NCI-H1930 (cell line): ENCODE results near the gene KLK1.
A peak's percentile ranks its signal among the peaks of the same experiment; 100 is the strongest.

ENCODE experiments used
- DNase-seq, 2 experiments: peaks; one replicate each; lab custom pipeline; 2025; lab: John Stamatoyannopoulos, UW

KLK1 gene

DNA sequence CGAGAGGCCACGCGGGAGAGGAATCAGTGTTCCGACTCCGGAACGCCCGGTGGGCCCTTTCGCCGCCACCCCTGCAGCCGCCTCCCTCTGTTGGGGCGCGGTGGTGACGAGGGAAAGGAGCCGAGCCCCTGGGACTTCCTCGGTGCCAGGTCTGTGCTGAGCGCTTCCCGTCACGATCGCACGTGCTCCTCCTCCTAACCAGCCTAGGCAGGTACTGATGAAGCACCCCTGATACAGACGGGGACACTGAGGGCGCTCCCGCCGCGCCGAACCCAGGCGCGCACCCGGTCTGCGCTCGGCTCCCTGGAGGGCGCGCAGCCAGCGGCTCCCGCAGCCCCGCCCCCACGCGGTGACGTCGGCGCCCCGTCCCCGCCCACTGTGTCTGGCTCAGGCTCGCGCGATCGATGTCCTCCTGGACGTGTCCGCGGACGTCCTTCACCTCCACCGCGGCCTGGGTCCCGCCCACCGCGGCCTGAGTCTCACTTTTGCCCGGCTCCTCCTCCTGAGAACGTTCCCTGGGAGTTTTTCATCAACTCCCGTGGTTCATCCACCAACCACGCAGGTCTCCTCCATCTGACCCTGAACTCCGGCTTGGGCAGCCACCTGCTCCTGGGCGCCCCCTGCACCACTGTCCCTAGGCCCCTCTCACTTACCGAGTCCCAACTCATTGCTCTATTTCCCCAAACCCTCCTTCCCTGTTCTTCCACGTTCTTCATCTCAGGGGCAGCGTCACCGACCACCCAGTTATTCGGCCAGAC, 12.4 kb upstream of the KLK1 start:
- peak; percentile 59 to 85 for DNase-seq

DNA sequence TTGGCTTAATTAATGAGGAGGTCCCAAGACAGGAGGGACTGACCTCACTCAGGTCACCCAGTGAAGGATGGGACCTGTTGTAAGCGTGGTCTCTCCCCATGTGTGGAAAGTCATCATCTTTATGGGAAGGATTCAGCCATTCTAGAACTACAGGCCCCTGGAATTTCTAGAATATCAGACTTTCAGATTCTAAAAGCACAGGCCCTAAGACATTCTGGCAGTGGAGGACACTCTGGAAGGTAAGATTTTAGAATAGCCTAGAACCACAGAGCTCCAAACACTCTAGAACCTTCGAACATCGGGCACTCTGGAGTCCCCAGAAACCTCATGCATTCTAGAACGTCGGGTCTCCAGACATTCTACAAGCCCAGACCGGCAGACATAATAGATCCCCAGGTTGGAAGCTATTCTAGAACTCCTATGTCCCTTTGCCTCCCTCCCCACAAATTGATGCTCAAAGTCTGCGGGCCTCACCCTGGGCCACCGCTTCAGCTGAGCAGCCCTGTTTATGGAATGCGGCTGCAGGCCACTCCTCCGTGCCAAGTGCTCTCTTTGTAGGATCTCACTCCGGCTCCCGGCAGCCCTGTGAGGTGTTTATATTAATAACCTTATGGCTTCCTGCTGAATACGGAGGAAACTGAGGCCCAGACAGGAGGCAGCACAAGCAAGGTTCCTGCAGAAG, 11.7 kb upstream of the KLK1 start:
- DNase-seq = no peak

DNA sequence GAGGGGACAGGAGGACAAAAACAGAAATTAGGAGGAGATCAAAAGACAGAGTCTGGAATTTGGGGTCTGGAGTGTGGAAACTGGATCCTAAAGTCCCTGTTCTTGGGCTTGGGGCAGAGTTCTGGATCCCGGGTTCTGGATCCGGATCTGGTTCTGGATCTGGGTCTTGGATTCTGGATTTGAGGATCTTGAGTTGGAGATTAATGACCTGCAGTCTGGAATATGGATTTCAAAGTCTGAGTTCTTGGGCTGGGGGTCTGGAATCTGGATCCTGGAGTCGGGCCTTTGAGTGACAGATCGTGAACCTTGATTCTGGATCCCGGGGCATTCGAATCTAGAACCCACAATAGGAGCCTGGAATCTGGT, 10.2 kb upstream of the KLK1 start:
- DNase-seq = no peak

DNA sequence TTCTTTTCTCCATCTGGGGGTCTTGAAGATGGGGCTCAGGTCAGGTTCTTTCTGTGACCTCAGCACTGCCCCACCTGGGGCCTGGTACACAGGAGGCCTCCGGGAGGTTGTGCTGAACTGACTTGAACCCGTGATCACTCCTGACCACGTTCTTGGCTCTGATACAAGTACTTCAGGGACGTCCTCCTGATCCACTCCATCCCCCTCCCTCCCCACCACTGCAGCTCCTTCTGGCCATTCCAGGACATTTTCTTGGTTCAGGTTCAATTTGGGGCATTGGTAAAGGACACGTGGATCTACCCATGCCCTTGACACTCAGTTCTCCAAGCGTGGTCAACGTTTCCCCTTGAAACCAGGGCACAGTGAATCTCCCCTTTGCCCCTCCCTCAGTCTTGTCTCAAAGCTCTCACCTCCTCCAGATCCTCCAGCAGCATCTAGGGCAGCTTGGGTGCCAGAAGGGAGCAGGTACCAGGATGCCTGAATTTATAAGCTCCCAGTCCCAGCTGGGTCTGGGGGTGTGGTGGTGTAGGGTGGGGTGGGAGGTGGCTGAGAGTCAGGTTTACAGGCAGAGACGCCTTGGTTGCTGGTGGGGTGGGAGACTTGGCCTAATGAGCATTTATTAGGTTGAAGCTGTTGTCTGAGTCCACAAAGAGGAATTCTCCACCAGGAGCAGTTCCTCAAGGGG, 9.7 kb upstream of the KLK1 start, which contains the start of gene KLK15:
KLK15 (minus strand) TSS at position 458 of the 685 bp plus-strand sequence. CDS start 2,082 bp downstream, outside the sequence.
- DNase-seq = no peak

DNA sequence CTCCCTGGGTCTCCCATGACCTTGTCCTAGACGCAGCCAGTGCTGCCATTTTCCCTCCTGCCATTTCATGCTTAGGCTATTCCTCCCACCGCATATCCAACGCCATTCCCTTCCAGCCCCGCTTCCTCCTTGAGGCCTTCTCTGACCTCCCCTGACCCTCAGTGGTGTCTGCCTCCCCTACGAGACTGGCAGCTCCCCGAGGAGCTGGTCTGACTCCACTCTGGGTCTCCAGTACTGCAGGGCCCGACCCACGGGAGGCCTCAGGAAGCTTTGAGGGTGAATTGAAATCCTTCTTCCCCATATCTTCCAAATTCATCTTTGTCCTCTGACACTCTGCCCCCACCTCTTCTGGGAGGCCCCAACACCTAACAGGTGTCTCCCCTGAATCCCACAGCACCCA, 9.1 kb upstream of the KLK1 start:
- no peak for DNase-seq

DNA sequence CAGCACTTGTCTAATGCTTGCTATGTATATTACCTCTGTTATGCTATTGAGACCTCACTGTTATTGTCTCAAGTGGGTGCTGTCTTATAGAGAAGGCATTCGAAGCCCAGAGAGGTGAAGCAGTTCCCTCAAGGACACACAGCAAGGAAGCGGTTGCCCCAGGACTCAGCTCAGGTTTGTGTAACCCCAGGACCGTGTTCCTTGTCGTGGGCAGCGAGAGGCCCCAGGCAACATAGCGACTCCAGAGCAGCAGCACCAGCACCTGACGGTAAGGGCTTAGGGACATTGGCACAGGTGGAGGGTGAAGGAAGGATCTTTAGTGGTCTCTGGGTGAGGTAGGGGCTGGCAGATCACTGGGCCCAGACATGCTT, 7.4 kb upstream of the KLK1 start:
- no peak for DNase-seq

DNA sequence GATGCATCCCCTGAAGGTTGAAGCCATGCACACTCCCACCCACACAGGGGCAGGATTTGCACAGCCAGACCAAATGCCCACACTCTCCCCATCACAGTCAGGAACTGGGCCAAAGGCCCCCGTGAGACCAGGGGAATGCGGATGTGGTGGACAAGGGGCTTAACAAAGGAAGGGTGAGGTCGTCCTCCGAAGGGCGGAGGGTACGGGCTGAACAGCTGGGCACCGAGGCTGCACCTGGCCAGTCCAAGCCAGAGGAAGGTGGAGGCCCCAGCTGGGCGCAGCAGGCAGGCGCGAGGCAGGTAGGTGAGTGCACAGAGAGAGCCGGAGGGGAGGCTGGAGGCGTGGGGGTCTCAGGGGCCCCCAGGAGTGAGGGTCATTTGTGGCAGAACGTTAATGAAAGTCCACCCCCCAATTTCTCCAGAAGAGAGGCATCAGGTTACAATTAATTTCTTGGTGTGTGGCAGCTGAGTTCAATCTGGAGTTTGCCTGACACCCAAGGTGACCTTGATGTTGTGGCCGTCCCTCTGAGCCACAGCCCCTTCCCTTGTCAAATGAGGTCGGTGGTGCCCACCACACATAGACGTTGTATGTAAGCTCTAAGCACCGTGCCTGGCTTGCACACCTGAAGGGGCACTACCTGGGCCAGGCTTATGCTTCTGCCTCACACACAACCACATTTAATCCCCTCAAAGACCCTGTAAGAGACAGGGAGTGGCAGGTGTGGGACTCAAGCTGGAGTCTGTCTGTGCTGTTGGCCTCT, 6.9 kb upstream of the KLK1 start:
- DNase-seq = no peak

DNA sequence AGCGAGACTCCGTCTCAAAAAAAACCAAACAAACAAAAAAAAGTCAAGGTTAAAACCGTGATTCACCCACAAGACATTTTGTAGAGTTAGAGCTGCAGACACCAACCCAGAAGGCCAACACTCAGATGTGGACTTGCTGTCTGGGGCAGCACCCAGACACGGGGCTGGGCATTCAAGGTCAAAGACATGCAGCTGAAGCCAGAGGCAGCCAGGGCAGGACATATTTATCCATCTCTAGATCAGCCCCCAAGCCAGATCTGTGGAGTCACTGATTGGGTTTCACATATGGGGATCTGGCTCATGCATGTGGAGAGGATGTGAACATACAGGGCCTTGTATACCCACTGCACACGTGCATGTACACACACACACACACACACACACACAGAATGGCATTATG, 6.2 kb upstream of the KLK1 start:
- DNase-seq = no peak

DNA sequence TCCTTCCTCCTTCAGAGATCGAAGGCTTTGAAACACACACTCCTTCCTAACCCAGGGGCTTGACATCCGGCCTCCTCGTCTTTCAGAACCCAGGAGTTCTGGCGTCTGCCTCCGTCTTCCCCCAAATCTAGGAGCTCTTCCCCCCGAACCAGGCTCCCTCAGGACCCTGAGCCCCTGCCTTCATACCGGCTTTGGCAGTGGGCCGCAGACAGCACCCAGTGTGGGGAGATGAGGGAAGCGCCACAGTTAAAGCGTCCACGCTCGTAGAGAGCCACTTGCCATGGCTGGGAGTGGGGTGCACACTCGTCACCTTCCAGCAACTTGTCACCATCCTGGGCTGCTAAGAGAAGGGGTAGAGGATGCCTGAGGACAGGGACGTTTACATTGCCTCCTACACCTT, 3.9 kb upstream of the KLK1 start:
- no peak for DNase-seq

DNA sequence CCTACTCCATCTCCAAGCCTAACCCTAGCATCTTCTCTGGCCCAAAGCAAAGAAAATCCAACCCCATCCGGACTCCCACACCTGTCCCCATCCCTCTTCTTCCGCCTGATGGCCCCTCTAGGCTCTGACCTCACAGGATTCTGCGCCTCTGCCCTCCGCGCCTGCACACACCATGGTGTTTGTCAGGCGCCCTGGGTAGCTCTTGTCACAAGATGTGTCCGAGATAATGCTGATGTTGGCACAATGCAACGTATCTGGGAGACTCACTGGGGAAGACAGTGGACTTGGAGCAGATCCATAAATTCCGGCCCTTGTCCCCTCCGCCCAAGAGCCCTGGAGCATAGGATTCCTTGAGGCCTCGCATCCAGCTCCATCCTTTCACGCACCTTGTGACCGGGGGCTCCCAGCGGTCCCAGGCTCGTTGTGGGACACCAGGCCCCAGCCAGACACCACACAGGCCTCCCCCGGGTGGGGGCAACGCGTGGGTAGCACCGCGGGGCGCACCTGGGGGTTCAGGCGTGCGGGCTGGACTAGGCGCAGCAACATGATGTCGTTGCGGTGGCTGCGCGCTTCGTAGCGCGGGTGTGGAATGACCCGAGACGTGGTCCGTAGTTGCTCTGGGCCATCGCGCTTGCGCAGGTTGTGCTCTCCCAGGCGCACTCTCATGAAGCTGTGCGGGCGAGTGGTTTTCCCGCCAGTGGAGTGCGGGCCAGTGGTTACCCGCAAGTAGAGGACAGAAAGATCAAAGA, 3.1 kb upstream of the KLK1 start:
- DNase-seq = no peak

DNA sequence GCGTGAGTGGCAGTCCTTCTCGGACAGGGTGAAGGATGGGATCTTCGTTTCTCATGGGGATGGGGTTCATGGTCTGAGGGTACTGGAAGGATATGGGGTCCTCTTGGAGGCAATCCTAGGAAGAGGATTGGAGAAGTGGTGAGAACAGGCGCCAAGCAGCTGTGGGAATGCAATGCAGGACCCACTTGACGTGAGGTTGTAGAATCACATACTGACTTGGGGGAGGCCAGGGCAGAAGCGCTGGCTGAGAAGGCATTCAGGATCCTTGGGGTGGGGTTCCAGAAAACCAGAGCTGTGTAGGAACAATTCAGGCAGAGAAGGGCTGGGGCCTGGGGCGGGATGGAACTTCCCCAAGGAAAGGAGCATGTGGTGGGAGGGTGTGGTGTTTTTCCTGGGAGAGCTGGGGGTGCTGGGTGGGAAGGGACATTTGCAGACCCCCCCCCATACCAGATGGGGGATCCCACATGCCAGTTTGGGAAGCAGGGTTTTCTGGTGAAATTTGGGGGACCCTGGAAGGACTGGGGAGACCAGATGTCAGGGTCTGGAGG, 852 bp downstream of the KLK1 start:
- DNase-seq = no peak

DNA sequence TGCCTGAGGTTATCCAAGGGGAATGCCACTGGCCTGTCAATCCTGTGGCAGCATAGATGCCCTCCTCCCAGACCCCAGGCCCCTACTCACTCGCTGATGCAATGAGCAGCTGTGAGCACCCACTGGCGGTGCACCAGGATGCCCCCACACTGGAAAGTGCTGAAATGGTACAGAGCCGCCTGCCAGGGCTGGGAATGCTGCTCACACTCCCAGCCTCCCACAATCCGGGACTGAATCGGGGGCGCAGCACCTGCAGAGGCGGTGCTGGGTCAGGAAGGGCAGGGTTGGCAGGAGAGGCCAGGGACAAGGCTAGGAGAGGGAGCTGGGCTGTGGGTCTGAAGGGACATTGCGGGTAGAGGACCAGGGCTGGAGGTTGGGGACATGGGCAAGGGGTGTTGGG, 2.0 kb downstream of the KLK1 start:
- DNase-seq = no peak

DNA sequence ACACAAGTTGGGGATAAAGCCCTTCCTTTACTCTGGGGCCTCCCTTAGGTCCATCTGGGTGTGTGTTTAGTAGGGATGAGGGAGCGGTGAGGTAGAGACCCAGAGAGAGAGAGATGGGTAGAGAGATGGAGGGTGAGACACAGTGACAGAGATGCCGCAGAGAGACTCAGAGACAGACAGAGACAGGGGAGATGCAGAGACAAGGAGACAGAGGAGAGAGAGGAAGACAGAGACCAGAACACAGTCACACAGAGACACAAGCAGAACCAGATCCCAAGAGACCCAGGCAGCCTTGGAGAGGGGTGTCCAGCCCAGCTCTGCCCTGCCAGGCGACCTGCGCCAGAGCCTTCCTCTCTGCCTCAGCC, 2.4 kb downstream of the KLK1 start:
- no peak for DNase-seq

DNA sequence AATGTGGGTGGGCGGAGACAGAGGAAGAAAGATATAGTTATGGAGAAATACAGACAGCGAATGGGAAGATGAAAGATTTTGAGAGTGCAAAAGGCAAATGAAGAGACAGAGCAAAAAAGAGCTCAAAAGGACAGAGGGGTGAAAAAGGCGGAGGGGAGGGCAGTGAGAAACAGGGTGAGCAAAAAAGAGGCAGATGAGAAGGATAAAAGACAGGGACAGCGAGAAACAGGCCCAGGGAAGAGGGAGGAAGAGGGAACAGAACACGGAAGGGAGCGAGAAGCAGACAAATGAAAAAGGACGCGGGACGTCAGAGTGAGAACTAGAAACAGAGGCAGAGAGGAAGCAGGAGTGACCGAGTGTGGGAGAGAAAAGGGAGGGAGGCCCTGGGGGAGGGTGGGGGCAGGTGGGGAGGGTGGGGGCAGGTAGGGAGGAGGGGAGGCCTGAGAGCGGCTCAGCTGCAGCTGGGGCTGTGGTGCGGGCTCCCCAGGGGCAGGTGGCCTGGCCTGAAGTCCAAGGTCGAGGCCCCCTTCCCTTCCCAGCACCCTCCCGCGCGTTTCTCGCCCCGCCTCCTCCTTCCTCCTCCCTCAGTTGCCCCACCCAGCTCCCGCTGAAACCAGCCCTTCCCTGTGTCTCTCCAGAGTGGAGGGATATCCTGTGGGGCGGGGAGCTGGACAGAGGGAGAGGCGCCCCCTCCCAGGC, 2.9 kb downstream of the KLK1 start:
- DNase-seq = no peak

DNA sequence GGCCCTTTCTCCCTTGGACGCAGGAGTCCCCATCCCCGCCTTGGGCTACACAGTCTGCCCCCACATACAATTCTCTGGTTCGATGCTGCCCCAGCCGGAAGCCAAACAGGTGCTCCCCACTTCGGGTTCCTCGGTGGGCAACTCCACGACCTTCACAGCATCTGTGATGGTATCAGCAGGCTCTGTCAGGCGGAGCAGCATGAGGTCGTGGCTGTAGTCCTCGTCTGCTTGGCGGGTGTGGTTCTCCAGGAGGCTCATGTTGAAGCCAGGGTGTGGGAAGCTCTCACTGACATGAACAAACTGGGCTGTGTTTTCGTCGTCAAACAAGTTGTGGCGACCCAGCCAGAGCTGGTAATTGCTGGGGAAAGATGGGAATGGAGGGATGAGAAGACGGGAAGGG, 3.5 kb downstream of the KLK1 start:
- no peak for DNase-seq

DNA sequence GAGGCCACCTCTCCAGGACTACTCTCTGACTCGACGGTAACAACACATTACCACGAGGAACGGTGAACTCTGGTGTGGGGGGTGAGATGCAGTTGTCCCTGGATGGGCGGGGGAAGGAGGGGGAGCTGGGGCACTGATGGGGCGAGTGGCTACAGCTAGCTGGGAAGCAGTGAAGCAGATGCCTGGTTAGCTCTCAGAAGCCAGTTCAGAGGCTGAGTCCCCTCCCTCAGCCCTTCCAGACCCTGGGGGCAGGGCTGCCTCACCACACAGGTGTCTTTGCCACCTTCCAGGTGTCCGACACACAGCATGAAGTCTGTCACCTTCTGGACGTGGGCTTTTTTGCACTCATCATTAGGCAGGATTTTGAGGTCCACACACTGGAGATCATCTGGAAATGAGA, 4.0 kb downstream of the KLK1 start:
- no peak for DNase-seq

DNA sequence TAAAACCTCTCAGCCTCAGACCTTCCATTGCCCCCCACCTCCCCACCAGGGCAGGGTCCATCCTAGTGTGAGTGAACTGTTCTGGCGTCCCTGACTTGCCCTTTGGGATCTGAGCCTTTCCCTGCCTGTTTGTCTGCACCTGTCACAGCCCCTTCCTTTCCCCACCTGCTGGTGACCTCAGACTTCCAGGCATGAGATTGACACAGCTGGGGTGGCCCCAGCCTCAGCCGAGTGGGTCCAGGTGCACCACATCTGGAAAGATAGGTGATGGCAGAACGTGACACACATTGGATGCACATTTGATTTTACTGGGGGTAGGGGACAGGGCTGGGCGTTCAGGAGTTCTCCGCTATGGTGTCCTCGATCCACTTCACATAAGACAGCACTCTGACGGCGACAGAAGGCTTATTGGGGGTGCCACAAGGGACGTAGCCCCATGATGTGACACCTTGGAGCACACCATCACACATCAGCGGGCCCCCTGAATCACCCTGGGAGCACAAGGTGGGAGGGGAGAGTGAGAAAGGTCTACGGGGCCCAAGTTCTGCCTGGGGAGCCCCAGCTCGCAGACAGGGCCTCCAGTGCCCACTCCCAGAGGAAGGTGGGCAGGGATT, 4.6 kb downstream of the KLK1 start:
- no peak for DNase-seq

DNA sequence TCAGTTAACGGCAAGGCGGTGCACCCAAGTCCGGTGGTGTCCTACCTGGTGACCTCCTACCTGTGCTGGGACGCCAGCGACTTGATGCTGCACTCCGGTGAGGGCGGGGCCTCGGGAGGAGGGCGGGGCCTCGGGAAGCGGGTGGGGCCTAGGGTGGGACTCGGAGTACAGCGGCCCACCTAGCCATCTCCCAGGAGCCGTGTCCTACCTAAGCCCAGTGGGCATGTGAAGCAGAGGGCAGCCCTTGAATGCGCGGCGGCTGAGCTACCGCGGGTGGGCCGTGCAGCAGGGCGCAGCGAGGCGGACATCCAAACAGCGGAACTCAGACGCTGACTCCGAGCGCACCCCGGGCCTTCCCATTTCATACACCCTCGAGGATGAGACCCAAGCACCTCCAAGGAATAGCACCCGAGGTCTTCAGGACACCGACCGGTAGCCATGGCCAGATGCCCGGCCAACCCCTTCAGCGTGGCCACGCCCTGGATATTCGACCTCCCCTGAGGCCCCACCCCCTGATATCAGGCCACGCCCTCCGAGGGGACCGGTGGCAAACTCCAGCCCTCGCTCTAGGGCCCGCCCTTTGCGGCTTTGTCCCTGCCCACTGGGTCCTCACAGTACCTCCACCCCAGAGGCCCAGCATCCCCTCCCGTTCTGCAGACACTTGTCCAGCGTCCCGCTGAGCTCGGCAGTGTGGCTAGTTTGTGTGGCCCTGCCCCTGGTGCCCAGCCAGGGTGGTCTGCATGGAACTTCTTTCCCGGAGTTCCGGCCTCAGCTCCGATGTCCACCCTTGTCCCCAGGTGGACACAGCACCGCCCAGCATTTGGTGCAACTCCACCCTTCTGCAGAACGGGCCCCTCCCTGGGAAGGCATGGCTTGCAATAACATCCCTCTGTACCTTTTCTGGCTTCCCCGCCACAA, 5.4 kb downstream of the KLK1 start:
- DNase-seq = peak; percentile 51 to 71

DNA sequence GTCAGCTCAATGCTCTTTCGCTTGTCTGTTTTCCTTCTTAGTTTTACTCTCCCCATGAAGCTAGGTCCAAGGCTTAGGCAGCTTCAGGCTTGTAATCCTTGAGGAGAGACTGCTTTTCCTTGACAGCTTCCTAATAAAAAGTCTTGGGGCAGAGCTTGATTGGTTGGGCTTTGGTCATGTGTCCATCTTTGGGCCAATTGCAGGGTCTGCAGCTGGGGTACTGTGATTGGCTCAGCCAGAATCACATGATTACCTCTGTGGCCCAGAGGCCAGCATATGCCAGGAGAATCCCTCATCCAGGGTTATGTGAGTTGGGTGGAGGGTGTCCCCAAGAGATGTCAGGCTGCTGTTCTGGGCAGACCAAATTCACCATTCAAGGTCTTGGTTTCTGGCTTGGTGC, 8.1 kb downstream of the KLK1 start:
- no peak for DNase-seq
